Calu3 (cell line): ENCODE measurements around the gene CDK5R2. TPM values are rescaled to one million over a fixed set of nuclear protein-coding genes. Genes with fewer than 3 reads are reported as not detected.
A peak's percentile ranks its signal among the peaks of the same experiment; 100 is the strongest.

Experiments
- Bru-seq: library from RNA; stranded (reverse); fragments of 400-500 nt; gene quantifications from one replicate; lab custom pipeline; 2021; lab: Mats Ljungman, UMichigan
- BruChase-seq, 2 experiments: library from RNA; stranded (reverse); fragments of 400-500 nt; gene quantifications; one replicate each; lab custom pipeline; 2021; lab: Mats Ljungman, UMichigan
- BruUV-seq: library from RNA; stranded (reverse); fragments of 400-500 nt; replicated peaks from 2 replicates; lab custom pipeline; 2021; lab: Mats Ljungman, UMichigan
- CTCF ChIA-PET: fragments of 300-600 bp; sonication (Branson Sonifier 250); formaldehyde crosslinking; loops from one replicate; lab custom pipeline; 2022; ENCODE audit warnings: antibody characterized with exemption; lab: Charles Lee
- DNase-seq: peaks from one replicate; pipeline ENCODE4 v3.0.0; 2022
- H3K27ac Mint-ChIP-seq: one replicate; pipeline ENCODE4 v1.8.0; 2022; ENCODE audit warnings: mixed read lengths; ENCODE audit not compliant: unreplicated experiment
- H3K27me3 Mint-ChIP-seq: one replicate; pipeline ENCODE4 v1.8.0; 2022; ENCODE audit warnings: mixed read lengths; ENCODE audit not compliant: unreplicated experiment
- H3K36me3 Mint-ChIP-seq: one replicate; pipeline ENCODE4 v1.8.0; 2022; ENCODE audit warnings: mild to moderate bottlenecking, moderate library complexity, mixed read lengths; ENCODE audit not compliant: insufficient read depth, unreplicated experiment
- H3K4me1 Mint-ChIP-seq: one replicate; pipeline ENCODE4 v1.8.0; 2022; ENCODE audit warnings: mild to moderate bottlenecking, low read depth, mixed read lengths; ENCODE audit not compliant: unreplicated experiment
- H3K4me3 Mint-ChIP-seq: one replicate; pipeline ENCODE4 v1.8.0; 2022; ENCODE audit warnings: mild to moderate bottlenecking, low read depth, moderate library complexity, mixed read lengths; ENCODE audit not compliant: unreplicated experiment
- H3K9me3 Mint-ChIP-seq: one replicate; pipeline ENCODE4 v1.8.0; 2022; ENCODE audit warnings: low read depth, mixed read lengths; ENCODE audit not compliant: unreplicated experiment
- intact Hi-C: fragments of 100-400 bp; cut with micrococcal nuclease; formaldehyde crosslinking; loops from one replicate; pipeline ENCODE4 v1.10.0; 2022; ENCODE audit not compliant: unreplicated experiment
- long read RNA-seq: library from polyadenylated mRNA; stranded (forward); transcript quantifications from one replicate; pipeline ENCODE4 v2.0.0, GENCODE V29; 2022
- total RNA-seq: library from RNA; stranded (reverse); gene quantifications from 2 replicates; pipeline ENCODE4 v1.2.3, GENCODE V29; 2022
- TF ChIP-seq, protein P1 (sequence below): fragments of 200-600 bp; IDR thresholded peaks from one replicate; pipeline ENCODE4 v1.8.0; 2022; ENCODE audit warnings: antibody characterized with exemption; ENCODE audit not compliant: unreplicated experiment

Gene CDK5R2
- total RNA-seq (0.59 and 0.86 TPM in 2 replicates), Bru-seq, nascent RNA (percentile 20 among the genes with signal in this experiment), BruChase-seq, experiment 1, labeled RNA remaining after a 6-hour chase (not detected), BruChase-seq, experiment 2, labeled RNA remaining after a 2-hour chase (percentile 23 among the genes with signal in this experiment)
- long read RNA-seq: 0 reads

- TF ChIP-seq, protein P1, sequence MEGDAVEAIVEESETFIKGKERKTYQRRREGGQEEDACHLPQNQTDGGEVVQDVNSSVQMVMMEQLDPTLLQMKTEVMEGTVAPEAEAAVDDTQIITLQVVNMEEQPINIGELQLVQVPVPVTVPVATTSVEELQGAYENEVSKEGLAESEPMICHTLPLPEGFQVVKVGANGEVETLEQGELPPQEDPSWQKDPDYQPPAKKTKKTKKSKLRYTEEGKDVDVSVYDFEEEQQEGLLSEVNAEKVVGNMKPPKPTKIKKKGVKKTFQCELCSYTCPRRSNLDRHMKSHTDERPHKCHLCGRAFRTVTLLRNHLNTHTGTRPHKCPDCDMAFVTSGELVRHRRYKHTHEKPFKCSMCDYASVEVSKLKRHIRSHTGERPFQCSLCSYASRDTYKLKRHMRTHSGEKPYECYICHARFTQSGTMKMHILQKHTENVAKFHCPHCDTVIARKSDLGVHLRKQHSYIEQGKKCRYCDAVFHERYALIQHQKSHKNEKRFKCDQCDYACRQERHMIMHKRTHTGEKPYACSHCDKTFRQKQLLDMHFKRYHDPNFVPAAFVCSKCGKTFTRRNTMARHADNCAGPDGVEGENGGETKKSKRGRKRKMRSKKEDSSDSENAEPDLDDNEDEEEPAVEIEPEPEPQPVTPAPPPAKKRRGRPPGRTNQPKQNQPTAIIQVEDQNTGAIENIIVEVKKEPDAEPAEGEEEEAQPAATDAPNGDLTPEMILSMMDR: no peak
- DNase-seq: peak; percentile 92
- Mint-ChIP-seq H3K4me1 (peaks cover 27% of the 10 kb centered on the region), H3K27me3 (peaks cover 81% of the 10 kb centered on the region), H3K36me3 (peaks cover 29% of the 10 kb centered on the region), H3K4me3 (peak within 1 kb of the TSS; percentile 42), H3K9me3 (no peaks in the 10 kb centered on the region), H3K27ac (peak within 1 kb of the TSS; percentile 43)
- no TSS peak for BruUV-seq
- intact Hi-C loops: no loop called here
- CTCF ChIA-PET: interaction anchor here (0.8 to 1.2 kb wide), 2 partner anchors 42 to 63 kb away, joined by 3 to 4 read pairs; no protein-coding TSS in a partner anchor
These were observed at the start of gene CDK5R2 for GRCh38 chr2:218959141-218959731. TSS of gene CDK5R2 (plus strand) at chr2:218959666. CDS start at chr2:218959821, 155 bp downstream.

- H3K36me3 Mint-ChIP-seq: peaks cover 12% of the 10 kb centered on the region
- no peaks in the 10 kb centered on the region for H3K9me3 Mint-ChIP-seq
- intact Hi-C loops: no loop called here
- TF ChIP-seq, protein P1: no peak
- no TSS peak for BruUV-seq
- peaks cover 19% of the 10 kb centered on the region for H3K4me1 Mint-ChIP-seq
- peaks cover 11% of the 10 kb centered on the region for H3K27me3 Mint-ChIP-seq
- DNase-seq: no peak
- no peak overlapping the region for H3K4me3 Mint-ChIP-seq
- H3K27ac Mint-ChIP-seq: no peak overlapping the region
- CTCF ChIA-PET: interaction anchor here (0.6 kb wide), 1 partner anchor 14 kb away, joined by 6 read pairs; no protein-coding TSS in a partner anchor
These were observed 48.7 kb upstream of the CDK5R2 start for GRCh38 chr2:218910741-218911140.

DNA sequence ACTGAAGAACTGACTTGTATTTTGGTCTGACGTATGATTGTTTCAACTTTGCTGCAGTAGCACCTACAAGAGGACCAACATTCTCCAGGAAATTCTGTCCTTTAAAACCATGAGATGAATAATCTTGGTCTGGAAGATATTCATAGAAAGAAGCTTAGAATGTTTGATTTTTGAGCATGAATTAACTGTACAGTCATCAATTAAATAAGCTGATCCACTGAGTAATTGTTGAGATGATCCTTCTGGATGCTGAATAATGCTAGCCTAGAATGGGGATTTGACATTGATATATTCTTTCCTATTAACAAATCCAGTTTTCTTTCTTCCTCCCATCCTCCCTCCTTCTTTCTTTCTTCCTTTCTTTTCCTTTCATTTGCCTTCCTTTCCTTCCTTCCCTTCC lies 39.0 kb upstream of the CDK5R2 start:
- no peak for DNase-seq
- intact Hi-C loops: no loop called here
- Mint-ChIP-seq H3K4me1 (no peaks in the 10 kb centered on the region), H3K36me3 (no peaks in the 10 kb centered on the region), H3K27ac (no peak overlapping the region), H3K9me3 (peaks cover 3% of the 10 kb centered on the region), H3K4me3 (no peak overlapping the region), H3K27me3 (peaks cover 19% of the 10 kb centered on the region)
- TF ChIP-seq, protein P1: no peak
- CTCF ChIA-PET: no interaction called here
- no TSS peak for BruUV-seq

DNA sequence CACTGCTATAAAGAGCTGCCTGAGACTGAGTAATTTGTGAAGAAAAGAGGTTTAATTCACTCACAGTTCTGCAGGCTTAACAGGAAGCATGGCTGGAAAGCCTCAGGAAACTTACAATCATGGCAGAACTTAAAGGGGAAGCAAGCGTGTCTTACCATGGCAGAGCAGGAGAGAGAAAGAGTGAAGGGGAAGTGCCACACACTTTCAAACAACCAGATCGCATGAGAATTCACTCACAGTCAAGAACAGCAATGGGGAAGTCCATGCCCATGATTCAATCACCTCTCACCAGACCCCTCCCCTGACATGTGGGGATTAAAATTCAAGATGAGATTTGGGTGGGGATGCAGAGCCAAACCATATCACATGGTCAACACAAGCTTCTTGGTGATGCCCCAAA lies 34.7 kb upstream of the CDK5R2 start:
- BruUV-seq: no TSS peak

More for the DNA sequence above, 34.7 kb upstream of the CDK5R2 start:
- Mint-ChIP-seq H3K27me3 (peaks cover 56% of the 10 kb centered on the region), H3K36me3 (no peaks in the 10 kb centered on the region), H3K9me3 (peaks cover 3% of the 10 kb centered on the region), H3K4me1 (no peaks in the 10 kb centered on the region), H3K4me3 (no peak overlapping the region), H3K27ac (no peak overlapping the region)
- intact Hi-C loops: no loop called here
- CTCF ChIA-PET: no interaction called here
- TF ChIP-seq, protein P1: no peak
- DNase-seq: no peak
